Left lung (tissue), 10 donors: ENCODE measurements around the gene PLEK2. TPM values are rescaled to one million over a fixed set of nuclear protein-coding genes. Genes with fewer than 3 reads are reported as not detected.
A peak's percentile ranks its signal among the peaks of the same experiment; 100 is the strongest.

ENCODE experiments used
- ATAC-seq: fragments of 200-7000 bp; cut with Tn5 transposase; one replicate; pipeline ENCODE4 v1.9.1; 2020; ENCODE audit warnings: moderate library complexity
- DNase-seq, 4 donors: peaks; one replicate each; pipeline ENCODE4 v3.0.0-alpha.2; 2013 to 2020
- H3K27ac ChIP-seq, 2 donors: fragments of 200-600 bp; sonication (generic) in 1 of 2; one replicate each; pipeline versions ENCODE4 v1.5.0 to v1.8.0; 2020 to 2021
- H3K27me3 ChIP-seq, 2 donors: fragments of 200-600 bp; sonication (generic) in 1 of 2; one replicate each; pipeline versions ENCODE4 v1.5.0 to v1.8.0; 2020 to 2021
- H3K36me3 ChIP-seq, 2 donors: fragments of 200-600 bp; sonication (generic) in 1 of 2; one replicate each; pipeline versions ENCODE4 v1.5.0 to v1.8.0; 2020 to 2021
- H3K4me1 ChIP-seq, 2 donors: fragments of 200-600 bp; one replicate each; pipeline ENCODE4 v1.8.0; 2021
- H3K4me3 ChIP-seq, 2 donors: fragments of 200-600 bp; sonication (generic) in 1 of 2; one replicate each; pipeline versions ENCODE4 v1.5.0 to v1.8.0; 2020 to 2021; ENCODE audit warnings: mild to moderate bottlenecking in 1 of 2
- H3K9me3 ChIP-seq, 2 donors: fragments of 200-600 bp; sonication (generic) in 1 of 2; one replicate each; pipeline versions ENCODE4 v1.5.0 to v1.8.0; 2020 to 2021
- intact Hi-C, 2 donors: fragments of 100-400 bp; cut with DNase I; formaldehyde crosslinking; loops; one replicate each; pipeline versions ENCODE4 v1.11.2 to v1.14.2; 2022
- polyA plus RNA-seq, 6 donors: library from polyadenylated mRNA; unstranded; fragments of 120-200 nt; gene quantifications; one replicate each; pipeline ENCODE4 v1.2.1, GENCODE V29; 2013; ENCODE audit not compliant: insufficient read length in 6 of 6
- total RNA-seq, 2 donors: library from RNA; stranded (reverse); fragmentation: NEBNext Ultra II Directional; extraction: Animal tissue kit (Norgen Biotek cat#: 25700); gene quantifications; one replicate each; pipeline ENCODE4 v1.2.1, GENCODE V29; 2021
- TF ChIP-seq, protein P1 (sequence below), 2 donors: fragments of 200-600 bp; sonication (generic) in 1 of 2; IDR thresholded peaks; one replicate each; pipeline versions ENCODE4 v1.5.0 to v1.8.0; 2021; ENCODE audit warnings: antibody characterized with exemption in 2 of 2
- donor health status: DM: no; HTN: yes; CAD: no.
- donor health status: DM: no; HTN: no; CAD: no.

Gene PLEK2
- total and polyA plus RNA-seq, 8 donors, result 2.8 to 6.7 (median 4.7) TPM

DNA sequence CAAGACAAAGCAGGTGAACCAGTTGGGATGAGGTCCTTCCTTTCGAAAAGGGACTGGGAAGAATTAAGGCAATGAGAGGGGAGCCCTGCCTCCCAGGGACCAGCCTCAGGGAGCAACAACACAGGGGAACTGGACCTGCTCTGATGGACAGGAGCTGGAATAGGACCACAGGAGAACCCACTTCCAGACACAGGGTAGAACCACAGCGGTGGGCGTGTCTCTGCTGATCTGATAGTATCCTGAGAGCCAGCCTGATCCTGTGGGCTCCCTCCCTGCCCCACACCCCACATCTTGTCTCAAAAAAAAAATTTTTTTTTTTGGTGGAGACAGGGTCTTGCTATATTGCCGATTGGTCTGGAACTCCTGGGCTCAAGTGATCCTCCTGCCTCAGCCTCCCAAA is 13.6 kb upstream of the PLEK2 start:
- no peak for DNase-seq
- intact Hi-C loops, result loop anchor here in 1 of 2 donors (5.0 kb wide), 1 partner anchor 147 kb away; no protein-coding TSS in a partner anchor
- Histone ChIP-seq H3K4me3 (no peak overlapping the region), H3K9me3 (no peaks in the 10 kb centered on the region), H3K4me1 (peaks cover 2 to 3% of the 10 kb centered on the region in 2 donors), H3K27me3 (peaks cover 0 to 15% of the 10 kb centered on the region in 2 donors), H3K27ac (no peak overlapping the region), H3K36me3 (no peaks in the 10 kb centered on the region)
- no peak for ATAC-seq
- TF ChIP-seq, protein P1, sequence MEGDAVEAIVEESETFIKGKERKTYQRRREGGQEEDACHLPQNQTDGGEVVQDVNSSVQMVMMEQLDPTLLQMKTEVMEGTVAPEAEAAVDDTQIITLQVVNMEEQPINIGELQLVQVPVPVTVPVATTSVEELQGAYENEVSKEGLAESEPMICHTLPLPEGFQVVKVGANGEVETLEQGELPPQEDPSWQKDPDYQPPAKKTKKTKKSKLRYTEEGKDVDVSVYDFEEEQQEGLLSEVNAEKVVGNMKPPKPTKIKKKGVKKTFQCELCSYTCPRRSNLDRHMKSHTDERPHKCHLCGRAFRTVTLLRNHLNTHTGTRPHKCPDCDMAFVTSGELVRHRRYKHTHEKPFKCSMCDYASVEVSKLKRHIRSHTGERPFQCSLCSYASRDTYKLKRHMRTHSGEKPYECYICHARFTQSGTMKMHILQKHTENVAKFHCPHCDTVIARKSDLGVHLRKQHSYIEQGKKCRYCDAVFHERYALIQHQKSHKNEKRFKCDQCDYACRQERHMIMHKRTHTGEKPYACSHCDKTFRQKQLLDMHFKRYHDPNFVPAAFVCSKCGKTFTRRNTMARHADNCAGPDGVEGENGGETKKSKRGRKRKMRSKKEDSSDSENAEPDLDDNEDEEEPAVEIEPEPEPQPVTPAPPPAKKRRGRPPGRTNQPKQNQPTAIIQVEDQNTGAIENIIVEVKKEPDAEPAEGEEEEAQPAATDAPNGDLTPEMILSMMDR (IDR thresholded peaks at IDR 0.05), result no peak

DNA sequence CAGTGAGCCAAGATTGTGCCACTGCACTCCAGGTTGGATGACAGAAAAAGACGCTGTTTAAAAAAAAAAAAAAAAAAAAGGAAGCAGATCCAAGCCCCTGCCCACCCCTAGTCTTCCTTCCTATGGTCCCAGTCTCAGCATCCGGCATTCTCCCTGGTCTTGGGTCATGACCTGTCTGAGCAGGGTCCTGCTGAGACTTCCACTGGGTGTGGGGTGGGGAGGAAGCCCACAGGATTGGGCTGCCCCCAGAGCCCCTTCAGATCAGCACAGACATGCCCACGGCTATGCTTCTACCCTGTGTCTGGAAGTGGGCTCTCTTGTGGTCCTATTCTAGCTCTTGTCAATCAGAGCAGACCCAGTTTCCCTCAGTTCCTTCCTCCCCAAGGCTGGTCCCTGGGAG is 12.6 kb upstream of the PLEK2 start:
- TF ChIP-seq, protein P1 (IDR thresholded peaks at IDR 0.05), result no peak
- Histone ChIP-seq H3K27me3 (peaks cover 0 to 15% of the 10 kb centered on the region in 2 donors), H3K27ac (no peak overlapping the region), H3K4me1 (peaks cover under 1 to 3% of the 10 kb centered on the region in 2 donors), H3K4me3 (no peak overlapping the region), H3K36me3 (no peaks in the 10 kb centered on the region), H3K9me3 (no peaks in the 10 kb centered on the region)
- DNase-seq, result no peak
- intact Hi-C loops, result no loop called here
- no peak for ATAC-seq

DNA sequence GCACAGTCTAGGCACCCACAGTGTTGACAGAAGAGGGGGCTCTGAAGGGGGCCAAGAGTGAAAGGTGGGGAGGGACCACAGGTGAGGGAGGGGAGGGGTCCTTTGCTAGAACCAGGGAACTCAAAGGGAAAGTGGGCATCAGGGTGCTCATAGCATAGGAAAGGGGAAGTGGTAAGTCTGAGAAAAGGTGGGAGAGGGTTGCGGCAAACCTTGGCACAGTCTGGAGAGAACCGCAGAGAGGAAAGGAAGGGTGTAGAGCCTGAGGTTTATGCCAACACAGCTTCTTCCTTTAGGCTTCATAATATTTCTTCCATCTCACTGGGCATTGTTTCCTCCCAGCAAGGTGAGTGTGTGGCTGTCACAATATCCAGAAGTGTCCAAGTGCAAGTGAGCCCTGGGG is 11.5 kb upstream of the PLEK2 start:
- TF ChIP-seq, protein P1 (IDR thresholded peaks at IDR 0.05), result no peak
- H3K27ac ChIP-seq, result no peak overlapping the region
- H3K4me1 ChIP-seq, result peaks cover 0 to 3% of the 10 kb centered on the region in 2 donors
- no peak overlapping the region for H3K4me3 ChIP-seq
- intact Hi-C loops, result no loop called here
- no peak for ATAC-seq
- H3K27me3 ChIP-seq, result peaks cover 0 to 15% of the 10 kb centered on the region in 2 donors
- H3K36me3 ChIP-seq, result no peaks in the 10 kb centered on the region
- no peaks in the 10 kb centered on the region for H3K9me3 ChIP-seq
- DNase-seq, result no peak

DNA sequence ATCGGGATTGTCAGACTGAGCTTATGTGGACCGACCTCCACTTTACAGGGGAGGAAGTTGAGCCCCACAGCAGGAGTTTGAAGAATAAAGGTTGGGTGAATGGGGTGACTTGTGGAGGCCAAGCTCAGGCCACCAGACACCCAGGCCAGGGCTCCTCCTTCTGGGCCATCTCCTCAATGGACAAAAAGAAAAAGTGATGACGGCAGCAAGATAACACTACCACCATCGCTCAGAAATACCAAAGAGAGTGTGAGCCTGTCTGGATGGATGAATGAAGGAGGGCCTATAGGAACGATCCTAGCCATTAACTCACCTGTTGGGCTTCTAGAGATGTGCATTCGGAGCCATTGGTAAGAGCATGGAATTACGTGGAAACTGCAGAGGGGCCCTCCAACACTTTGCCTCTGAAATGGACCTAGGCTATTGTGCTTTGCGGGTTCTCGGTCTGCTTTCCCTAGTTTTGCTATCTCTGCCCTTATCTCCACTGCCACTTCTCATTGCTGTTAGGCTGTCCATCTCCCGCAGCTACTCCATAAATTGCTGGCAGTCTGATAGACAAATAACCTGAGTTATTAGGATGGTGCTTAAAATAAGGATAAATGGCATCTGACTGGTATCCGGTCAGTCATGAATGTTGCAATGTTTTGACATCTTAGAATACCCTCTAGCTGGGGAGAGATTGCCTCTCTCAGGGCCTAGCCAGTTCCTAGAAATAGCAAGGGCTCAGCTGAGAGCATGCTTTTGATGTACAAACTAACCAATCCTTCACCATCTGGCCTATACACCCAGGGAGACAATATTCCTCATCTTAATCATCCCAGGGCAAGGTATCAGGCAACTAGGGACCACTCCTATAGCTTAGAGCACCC is 9.6 kb upstream of the PLEK2 start:
- H3K4me3 ChIP-seq, result no peak overlapping the region
- H3K36me3 ChIP-seq, result no peaks in the 10 kb centered on the region
- H3K27ac ChIP-seq, result no peak overlapping the region
- H3K27me3 ChIP-seq, result peaks cover 0 to 11% of the 10 kb centered on the region in 2 donors
- TF ChIP-seq, protein P1 (IDR thresholded peaks at IDR 0.05), result no peak
- no peak for DNase-seq
- H3K9me3 ChIP-seq, result no peaks in the 10 kb centered on the region
- no peaks in the 10 kb centered on the region for H3K4me1 ChIP-seq
- intact Hi-C loops, result no loop called here
- no peak for ATAC-seq

DNA sequence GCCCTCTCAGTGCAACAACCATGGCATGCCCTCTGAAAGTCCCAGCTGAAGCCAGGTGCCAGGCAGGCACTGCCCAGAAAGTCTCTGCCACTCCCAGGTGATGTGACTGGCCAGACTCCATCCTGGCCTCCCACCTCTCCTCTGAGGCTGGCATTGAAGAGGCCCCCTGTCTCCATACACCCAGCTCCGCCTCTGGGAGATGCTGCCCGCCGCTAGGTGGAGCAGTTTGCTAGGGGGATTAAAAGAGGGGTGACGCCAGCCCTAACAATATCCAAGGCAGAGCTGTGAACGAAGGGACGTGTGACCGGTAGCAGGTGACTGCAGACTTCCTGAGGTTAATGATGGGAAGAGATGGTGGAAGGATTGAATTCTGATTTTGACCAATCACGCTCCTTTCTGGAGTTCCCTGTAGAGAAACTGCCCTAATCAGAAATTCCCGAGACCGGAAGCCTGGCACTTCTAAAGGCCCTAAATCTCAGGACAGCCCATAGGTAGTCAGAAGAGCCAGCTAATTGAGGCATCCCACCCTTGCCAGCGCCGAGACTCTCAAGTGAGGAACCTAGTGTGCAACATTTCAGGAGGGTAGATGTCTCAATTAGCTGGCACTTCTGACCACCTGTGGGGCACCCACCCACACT is 8.3 kb upstream of the PLEK2 start:
- peak; percentile 32 for ATAC-seq
- TF ChIP-seq, protein P1 (IDR thresholded peaks at IDR 0.05), result no peak

More for the DNA sequence above, 8.3 kb upstream of the PLEK2 start:
- no peak overlapping the region for H3K4me3 ChIP-seq
- intact Hi-C loops, result no loop called here
- DNase-seq, result no peak
- no peaks in the 10 kb centered on the region for H3K9me3 ChIP-seq
- no peaks in the 10 kb centered on the region for H3K4me1 ChIP-seq
- H3K36me3 ChIP-seq, result no peaks in the 10 kb centered on the region
- no peaks in the 10 kb centered on the region for H3K27me3 ChIP-seq
- no peak overlapping the region for H3K27ac ChIP-seq
